Astrocyte (in vitro differentiated cells and primary cell): ENCODE measurements around the gene ZKSCAN1.

Experiments used
- EZH2 ChIP-seq: IDR thresholded peaks from 2 replicates; pipeline ENCODE4 v1.6.1; 2012; ENCODE audit warnings: mild to moderate bottlenecking, low read length, inconsistent platforms; ENCODE audit not compliant: insufficient read depth
- TF ChIP-seq, protein P1 (sequence below): IDR thresholded peaks from 2 replicates; pipeline ENCODE4 v1.5.1; 2011; ENCODE audit warnings: low read depth, mild to moderate bottlenecking, inconsistent platforms, low read length, moderate library complexity; ENCODE audit not compliant: insufficient read depth

DNA sequence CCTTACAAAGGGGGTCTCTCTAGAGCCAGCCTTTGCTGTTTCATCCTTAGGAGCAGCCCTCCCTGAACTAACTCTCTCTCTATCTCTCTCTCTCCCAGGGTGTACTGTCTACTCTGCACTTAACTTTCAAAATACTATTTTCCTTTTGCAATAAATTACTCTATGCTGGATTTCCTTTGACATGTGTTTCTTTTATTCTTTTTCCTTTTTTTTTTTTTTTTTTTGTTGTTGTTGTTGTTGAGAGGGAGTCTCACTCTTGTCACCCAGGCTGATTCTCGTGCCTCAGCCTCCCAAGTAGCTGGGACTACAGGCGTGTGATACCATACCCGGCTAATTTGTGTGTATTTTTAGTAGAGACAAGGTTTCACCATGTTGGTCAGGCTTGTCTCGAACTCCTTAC, 67.6 kb downstream of the ZKSCAN1 start:
- TF ChIP-seq, protein P1, sequence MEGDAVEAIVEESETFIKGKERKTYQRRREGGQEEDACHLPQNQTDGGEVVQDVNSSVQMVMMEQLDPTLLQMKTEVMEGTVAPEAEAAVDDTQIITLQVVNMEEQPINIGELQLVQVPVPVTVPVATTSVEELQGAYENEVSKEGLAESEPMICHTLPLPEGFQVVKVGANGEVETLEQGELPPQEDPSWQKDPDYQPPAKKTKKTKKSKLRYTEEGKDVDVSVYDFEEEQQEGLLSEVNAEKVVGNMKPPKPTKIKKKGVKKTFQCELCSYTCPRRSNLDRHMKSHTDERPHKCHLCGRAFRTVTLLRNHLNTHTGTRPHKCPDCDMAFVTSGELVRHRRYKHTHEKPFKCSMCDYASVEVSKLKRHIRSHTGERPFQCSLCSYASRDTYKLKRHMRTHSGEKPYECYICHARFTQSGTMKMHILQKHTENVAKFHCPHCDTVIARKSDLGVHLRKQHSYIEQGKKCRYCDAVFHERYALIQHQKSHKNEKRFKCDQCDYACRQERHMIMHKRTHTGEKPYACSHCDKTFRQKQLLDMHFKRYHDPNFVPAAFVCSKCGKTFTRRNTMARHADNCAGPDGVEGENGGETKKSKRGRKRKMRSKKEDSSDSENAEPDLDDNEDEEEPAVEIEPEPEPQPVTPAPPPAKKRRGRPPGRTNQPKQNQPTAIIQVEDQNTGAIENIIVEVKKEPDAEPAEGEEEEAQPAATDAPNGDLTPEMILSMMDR, result no peak
- no peak for TF ChIP-seq EZH2
